IPS-11a (cell line): ENCODE results near the gene PBX4.

Experiments used
- H3K4me3 ChIP-seq: one replicate; pipeline ENCODE4 v1.5.1; 2013; ENCODE audit warnings: low read depth, low read length, control low read depth

The PBX4 gene

DNA sequence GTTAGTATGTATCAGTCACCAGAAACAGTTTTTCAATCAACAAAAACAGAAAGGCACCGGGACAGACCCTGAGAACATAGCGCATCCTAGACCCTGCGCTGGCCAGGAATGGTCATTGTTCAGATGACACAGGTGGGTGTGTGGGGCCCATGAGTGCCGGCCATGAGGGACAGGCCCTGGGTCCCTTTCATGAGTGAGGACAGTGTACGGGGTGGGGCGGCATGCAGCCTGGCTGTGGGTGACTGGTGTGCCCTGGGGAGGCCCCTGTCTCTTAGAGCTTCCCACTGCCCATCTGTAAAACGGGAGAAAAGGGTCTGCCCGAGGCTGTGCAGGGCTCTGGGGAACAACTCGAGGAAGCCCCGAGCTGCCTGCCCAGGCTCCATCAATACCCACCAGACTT lies 25.8 kb downstream of the PBX4 start:
- no peak overlapping the region for H3K4me3 ChIP-seq

GRCh38 chr19:19591133-19591825 lies 27.2 kb downstream of the PBX4 start:
- no peak overlapping the region for H3K4me3 ChIP-seq

GRCh38 chr19:19588546-19588945 lies 29.9 kb downstream of the PBX4 start:
- no peak overlapping the region for H3K4me3 ChIP-seq

DNA sequence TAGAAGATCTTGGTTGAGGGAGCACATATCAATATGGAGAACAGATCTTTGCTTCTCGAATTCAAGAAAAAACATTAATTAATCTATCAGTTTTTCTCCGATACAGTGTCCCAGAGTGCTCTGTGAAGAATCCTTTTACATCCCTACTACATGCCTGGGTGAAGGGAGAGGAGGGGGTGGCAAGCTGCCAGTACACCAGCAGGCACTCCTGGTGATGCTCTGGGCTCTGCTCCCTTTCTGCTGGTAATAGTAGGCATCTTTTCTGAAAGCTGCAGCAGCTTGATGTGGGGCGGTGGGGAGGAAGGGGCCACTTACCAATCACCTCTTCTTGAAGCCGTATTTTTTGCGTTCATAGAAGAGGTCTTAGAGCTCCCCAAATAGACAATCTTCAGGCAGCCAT lies 30.7 kb downstream of the PBX4 start:
- no peak overlapping the region for H3K4me3 ChIP-seq

DNA sequence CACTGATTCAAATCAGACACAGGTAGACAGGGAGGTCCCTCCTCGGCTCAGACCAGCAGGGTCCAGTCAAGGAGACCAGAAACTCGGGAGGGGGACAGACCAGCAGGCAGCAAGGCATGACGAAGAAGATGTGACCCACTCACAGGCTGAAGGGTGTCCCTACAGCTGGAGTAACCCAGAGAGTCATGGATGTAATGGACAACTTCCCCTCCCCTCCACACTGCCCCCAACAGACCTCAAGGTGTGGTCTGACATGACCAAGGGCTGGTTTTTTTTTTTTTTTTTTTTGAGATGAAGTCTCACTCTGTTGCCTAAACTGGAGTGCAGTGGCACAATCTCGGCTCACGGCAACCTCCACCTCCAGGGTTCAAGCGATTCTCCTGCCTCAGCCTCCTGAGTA lies 34.1 kb downstream of the PBX4 start:
- no peak overlapping the region for H3K4me3 ChIP-seq

DNA sequence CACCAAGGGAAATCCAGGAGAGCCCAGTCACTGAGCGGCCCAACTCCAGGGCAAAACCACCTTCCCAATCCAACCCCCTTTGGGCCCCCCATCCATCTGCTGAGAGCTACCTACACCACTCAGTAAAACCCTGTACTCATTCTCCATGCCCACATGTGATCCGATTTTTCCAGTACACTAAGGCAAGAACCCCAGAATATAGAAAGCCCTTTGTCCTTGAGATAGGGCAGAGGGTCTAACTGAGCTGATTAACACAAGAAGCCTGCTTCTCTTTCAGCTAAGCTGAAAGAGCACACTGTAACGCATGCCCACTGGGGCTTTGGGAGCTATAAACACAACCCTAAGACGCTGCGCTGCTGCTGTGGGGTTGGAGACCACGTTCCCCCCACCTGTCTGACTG lies 36.0 kb downstream of the PBX4 start:
- no peak overlapping the region for H3K4me3 ChIP-seq

- no peak overlapping the region for H3K4me3 ChIP-seq
These were observed 37.1 kb downstream of the PBX4 start for GRCh38 chr19:19581391-19581790.

DNA sequence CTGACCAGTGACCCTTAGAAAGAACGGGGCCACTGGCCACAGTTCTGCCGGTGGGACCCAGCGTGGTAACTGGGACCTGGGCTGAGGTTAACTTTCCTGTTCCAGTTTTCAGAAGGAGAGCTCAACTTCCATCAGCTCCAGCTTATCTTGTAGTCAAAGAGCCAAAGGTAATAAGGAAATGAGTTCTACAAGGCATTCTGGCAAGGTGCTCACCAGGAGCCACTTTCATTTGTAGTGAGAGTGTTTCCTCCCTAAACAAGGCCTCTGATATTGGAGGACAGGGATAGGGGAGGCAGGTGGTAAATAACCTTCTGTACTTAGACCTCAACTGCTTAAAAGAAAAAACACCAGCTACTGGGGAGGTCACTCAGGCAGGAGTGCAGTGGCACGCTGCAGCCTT lies 38.1 kb downstream of the PBX4 start:
- H3K4me3 ChIP-seq: no peak overlapping the region

- no peak overlapping the region for H3K4me3 ChIP-seq
These were observed 38.7 kb downstream of the PBX4 start for GRCh38 chr19:19579533-19580361.

- no peak overlapping the region for H3K4me3 ChIP-seq
These were observed 40.2 kb downstream of the PBX4 start for GRCh38 chr19:19578252-19578651.

GRCh38 chr19:19575411-19575810 lies 43.1 kb downstream of the PBX4 start:
- no peak overlapping the region for H3K4me3 ChIP-seq

DNA sequence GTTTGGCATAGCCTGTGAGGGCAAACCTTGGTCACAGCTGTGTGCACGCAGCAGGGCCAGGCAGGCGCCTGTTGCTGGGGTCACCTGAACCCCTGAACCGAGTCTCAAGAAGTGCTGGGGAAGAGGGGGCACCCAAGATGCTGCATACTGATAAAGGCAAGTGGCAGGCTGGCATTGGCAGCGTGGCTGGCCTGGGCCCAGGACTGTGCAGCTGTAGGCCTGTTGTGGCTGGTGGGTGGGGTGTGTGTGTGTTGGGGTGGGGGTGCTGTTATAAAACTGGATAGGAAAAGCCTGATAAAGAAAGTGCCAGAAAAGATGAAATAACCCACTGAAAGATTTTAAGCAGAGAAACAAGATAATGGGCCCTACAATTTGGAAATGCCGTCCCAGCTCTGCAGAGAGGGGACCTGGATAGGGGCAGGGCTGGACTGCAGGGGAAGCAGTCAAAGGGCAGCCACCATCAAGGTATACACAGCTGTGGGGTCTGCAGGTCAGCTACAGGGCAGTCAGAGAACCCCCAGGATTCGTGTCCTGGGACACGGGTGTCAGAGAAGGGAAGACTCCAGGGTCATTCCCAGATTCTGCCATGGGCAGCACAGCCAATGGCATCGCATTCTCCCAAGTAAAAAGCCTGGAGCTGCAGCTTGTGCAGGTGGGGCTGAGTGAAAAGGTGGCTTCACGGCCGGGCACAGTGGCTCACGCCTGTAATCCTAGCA lies 47.3 kb downstream of the PBX4 start:
- H3K4me3 ChIP-seq: no peak overlapping the region

DNA sequence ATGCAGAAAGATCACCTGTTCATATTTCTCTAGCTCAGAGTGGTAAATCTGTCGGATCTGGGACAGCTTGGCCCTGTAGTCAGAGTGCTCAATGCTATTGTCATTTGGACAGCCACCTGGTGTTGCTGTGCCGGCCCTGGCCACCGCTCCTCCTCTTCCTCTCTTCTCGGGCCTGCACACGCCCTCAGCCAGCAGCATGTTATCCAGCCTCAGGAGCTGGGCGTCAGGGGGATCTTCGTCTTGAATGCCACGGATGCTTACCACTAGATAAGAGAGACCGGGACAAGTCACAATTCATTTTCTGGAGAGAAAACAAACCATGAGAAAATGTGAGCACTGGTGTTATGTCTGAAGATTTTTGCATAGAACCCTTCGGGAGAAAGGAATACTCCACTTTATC lies 47.9 kb downstream of the PBX4 start:
- H3K4me3 ChIP-seq: no peak overlapping the region

- no peak overlapping the region for H3K4me3 ChIP-seq
These were observed 49.4 kb downstream of the PBX4 start for GRCh38 chr19:19568802-19569756.

- no peak overlapping the region for H3K4me3 ChIP-seq
These were observed 51.1 kb downstream of the PBX4 start for GRCh38 chr19:19567391-19567790.

- H3K4me3 ChIP-seq: no peak overlapping the region
These were observed 52.2 kb downstream of the PBX4 start for GRCh38 chr19:19566306-19566705.

GRCh38 chr19:19563348-19563848 lies 55.1 kb downstream of the PBX4 start:
- no peak overlapping the region for H3K4me3 ChIP-seq

DNA sequence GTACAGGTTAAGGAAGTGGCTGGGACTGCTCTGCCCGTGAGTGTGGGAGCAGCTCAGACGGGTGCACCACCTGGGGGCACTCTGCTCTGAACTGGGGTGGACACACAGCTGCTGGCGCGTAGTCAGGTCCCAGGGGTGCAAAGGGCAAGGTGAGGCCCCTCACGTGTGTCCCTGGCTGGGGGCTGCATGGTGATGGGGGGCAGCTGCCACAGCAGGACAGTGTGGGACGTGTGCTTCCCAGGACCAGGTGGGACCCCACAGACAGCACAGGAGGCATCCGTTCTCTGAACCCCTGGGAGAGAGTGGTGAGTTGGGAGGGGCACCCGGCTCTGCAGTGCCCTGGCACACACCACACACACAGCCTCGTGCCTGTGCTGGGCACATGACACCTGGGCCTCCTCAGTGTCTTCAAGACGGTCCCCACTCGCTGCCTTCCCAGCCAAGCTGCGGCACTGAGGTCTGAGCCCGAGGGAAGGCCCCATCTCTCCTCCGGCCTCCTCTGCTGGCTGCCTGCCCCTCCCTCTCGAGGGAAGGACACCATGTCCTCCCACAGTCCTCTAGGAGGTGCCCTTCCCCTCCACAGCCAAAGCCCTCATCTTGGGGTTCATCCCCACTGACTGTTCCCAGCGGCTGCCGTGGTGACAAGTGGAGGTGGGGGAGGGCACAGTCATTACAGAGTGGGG lies 55.7 kb downstream of the PBX4 start:
- H3K4me3 ChIP-seq: no peak overlapping the region

- no peak overlapping the region for H3K4me3 ChIP-seq
These were observed 56.4 kb downstream of the PBX4 start for GRCh38 chr19:19561946-19562664.
